Bronchial epithelial cell (primary cell): ENCODE measurements around the gene DCDC2C. TPM values are rescaled to one million over a fixed set of nuclear protein-coding genes. Genes with fewer than 3 reads are reported as not detected.

ENCODE experiments used
- DNase-seq: peaks from one replicate; pipeline ENCODE4 v3.0.0-alpha.2; 2010; ENCODE audit warnings: low read depth
- FAIRE-seq: peaks from 2 replicates; lab custom pipeline; 2011; peaks lifted over from hg19 to GRCh38; lab: Jason Lieb, UNC
- H3K27me3 ChIP-seq: 2 replicates; pipeline ENCODE4 v1.5.1; 2011; ENCODE audit warnings: low read length; ENCODE audit not compliant: control insufficient read depth, insufficient read depth
- H3K36me3 ChIP-seq: 2 replicates; pipeline ENCODE4 v1.5.1; 2011; ENCODE audit warnings: low read length; ENCODE audit not compliant: control insufficient read depth, insufficient read depth
- H3K4me3 ChIP-seq: 2 replicates; pipeline ENCODE4 v1.5.1; 2011; ENCODE audit warnings: mild to moderate bottlenecking, low read depth, low read length, control low read depth
- total RNA-seq: library from RNA; depleted of rRNA; stranded (reverse); fragments of >200 nt; gene quantifications from 2 replicates; pipeline ENCODE4 v1.2.1, GENCODE V29; 2014
- TF ChIP-seq, protein P1 (sequence below): IDR thresholded peaks from 2 replicates; pipeline ENCODE4 v1.5.1; 2011; ENCODE audit warnings: mild to moderate bottlenecking, moderate library complexity, low read length, control low read depth, inconsistent platforms; ENCODE audit not compliant: insufficient read depth, severe bottlenecking

Gene DCDC2C
- total RNA-seq, 1 donor from 2014 or later: not detected

DNA sequence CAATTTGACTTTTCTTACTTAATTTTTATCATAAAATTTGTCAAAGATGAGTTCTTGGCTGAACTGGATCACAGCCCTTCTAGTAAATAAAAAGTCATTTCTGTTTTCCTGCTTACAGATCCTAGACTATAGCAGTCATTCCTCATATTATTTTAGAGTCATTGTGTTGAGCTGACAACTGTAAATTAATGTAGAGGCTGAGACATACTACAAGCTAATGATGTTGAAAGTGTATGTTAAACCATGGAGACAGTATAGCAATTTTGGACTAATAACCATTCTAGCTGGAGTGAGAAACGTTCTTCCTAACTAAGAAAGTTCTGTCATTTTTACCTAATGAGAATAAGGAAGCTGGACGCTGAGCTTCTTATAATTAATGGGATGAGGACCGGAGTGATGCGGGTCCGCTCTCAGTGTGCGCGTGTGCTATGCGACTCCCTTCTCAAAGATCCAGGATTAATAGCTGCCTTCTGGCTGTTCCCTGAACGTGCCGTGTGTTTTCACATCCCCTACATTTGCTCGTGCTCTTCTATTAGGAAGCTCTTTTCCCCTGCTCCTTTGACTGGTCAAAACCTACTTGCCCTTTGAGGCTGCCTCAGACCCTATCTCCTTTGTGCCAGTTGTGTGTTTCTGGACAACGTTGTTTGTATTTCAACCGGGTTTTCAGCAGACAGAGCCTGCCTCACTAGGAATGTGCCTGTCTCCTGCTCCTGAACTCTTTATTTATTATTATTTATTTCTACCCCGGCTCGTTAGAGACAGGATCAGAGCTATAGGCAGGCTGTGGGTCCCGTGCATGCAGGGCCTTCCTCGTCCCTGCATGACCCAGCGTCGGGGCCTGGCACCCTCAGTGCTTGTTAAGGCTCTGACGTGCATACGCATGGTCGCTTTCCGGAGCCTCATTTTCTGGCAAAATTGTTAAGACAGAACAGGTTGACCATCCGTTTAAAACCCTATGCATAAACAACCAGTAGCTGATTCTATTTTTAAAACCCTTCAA is 182.6 kb downstream of the DCDC2C start:
- FAIRE-seq (no peak), DNase-seq (no peak)
- Histone ChIP-seq H3K36me3 (no peaks in the 10 kb centered on the region), H3K27me3 (no peaks in the 10 kb centered on the region), H3K4me3 (no peak overlapping the region)
- TF ChIP-seq, protein P1, sequence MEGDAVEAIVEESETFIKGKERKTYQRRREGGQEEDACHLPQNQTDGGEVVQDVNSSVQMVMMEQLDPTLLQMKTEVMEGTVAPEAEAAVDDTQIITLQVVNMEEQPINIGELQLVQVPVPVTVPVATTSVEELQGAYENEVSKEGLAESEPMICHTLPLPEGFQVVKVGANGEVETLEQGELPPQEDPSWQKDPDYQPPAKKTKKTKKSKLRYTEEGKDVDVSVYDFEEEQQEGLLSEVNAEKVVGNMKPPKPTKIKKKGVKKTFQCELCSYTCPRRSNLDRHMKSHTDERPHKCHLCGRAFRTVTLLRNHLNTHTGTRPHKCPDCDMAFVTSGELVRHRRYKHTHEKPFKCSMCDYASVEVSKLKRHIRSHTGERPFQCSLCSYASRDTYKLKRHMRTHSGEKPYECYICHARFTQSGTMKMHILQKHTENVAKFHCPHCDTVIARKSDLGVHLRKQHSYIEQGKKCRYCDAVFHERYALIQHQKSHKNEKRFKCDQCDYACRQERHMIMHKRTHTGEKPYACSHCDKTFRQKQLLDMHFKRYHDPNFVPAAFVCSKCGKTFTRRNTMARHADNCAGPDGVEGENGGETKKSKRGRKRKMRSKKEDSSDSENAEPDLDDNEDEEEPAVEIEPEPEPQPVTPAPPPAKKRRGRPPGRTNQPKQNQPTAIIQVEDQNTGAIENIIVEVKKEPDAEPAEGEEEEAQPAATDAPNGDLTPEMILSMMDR: no peak

DNA sequence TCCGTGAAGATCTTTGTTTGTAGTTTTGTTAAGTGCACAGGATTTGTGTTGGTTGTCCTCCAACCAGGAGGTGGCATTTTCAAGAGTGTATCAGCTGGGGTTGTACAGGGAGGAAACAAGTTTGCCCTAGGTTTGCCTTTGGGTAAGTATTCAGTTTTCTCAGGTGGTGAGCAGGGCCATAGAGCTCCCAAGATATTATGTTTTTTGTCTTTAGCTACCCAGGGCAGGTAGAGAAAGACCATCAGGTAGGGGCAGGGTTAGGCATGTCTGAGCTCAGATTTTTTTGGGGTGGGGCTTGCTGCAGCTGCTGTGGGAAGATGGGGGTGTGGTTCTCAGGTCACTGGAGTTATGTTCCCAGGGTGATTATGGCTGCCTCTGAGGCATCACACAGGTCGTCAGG is 191.6 kb downstream of the DCDC2C start:
- TF ChIP-seq, protein P1: no peak
- FAIRE-seq: no peak
- no peaks in the 10 kb centered on the region for H3K36me3 ChIP-seq
- DNase-seq: no peak
- H3K27me3 ChIP-seq: no peaks in the 10 kb centered on the region
- H3K4me3 ChIP-seq: no peak overlapping the region

Other genes starting within 250 kb of the DCDC2C start
- 21.9 and 29.5 TPM in 2 replicates for gene ADI1, start 184.0 kb upstream of the DCDC2C start, total RNA-seq
- gene RNASEH1, start 145.2 kb upstream of the DCDC2C start, total RNA-seq: 43.1 and 51.9 TPM in 2 replicates
- 1,493 and 1,994 TPM in 2 replicates for gene RPS7, start 128.3 kb upstream of the DCDC2C start, total RNA-seq
- gene COLEC11, start 108.5 kb upstream of the DCDC2C start, total RNA-seq: 0.26 and 0.38 TPM in 2 replicates
- not detected in 2 replicates for gene ALLC, start 45.4 kb upstream of the DCDC2C start, total RNA-seq